MCF 10A (cell line): Measurements from ENCODE around the gene VASP. TPM values are rescaled to one million over a fixed set of nuclear protein-coding genes. Genes with fewer than 3 reads are reported as not detected.

Experiments
- BruUV-seq: library from RNA; stranded (reverse); fragments of 400-500 nt; replicated peaks from 2 replicates; lab custom pipeline; 2021; lab: Mats Ljungman, UMichigan
- CTCF ChIA-PET: fragments of 300-600 bp; sonication (Branson Sonifier 250); formaldehyde crosslinking; extraction: SDS; loops from one replicate; lab custom pipeline; 2021; ENCODE audit warnings: antibody characterized with exemption, inconsistent platforms; lab: Yijun Ruan, JAX
- POLR2A ChIA-PET: fragments of 300-600, 350-650 bp; sonication (Branson Sonifier 250); formaldehyde crosslinking; extraction: SDS; loops from one replicate; lab custom pipeline; 2020; ENCODE audit warnings: antibody characterized with exemption, inconsistent platforms; lab: Yijun Ruan, JAX
- DNase-seq: peaks from one replicate; pipeline ENCODE4 v3.0.0-alpha.2; 2018; ENCODE audit not compliant: unreplicated experiment
- H3K27ac Mint-ChIP-seq: one replicate; pipeline ENCODE4 v1.8.0; 2022; ENCODE audit warnings: mild to moderate bottlenecking, low read depth, mixed read lengths; ENCODE audit not compliant: unreplicated experiment
- H3K27me3 Mint-ChIP-seq: one replicate; pipeline ENCODE4 v1.8.0; 2022; ENCODE audit warnings: mixed read lengths; ENCODE audit not compliant: insufficient read depth, unreplicated experiment
- H3K36me3 Mint-ChIP-seq: one replicate; pipeline ENCODE4 v1.8.0; 2022; ENCODE audit warnings: mild to moderate bottlenecking, moderate library complexity, mixed read lengths; ENCODE audit not compliant: insufficient read depth, unreplicated experiment
- H3K4me1 Mint-ChIP-seq: one replicate; pipeline ENCODE4 v1.8.0; 2022; ENCODE audit warnings: mixed read lengths; ENCODE audit not compliant: insufficient read depth, unreplicated experiment
- H3K4me3 Mint-ChIP-seq: one replicate; pipeline ENCODE4 v1.8.0; 2022; ENCODE audit warnings: mild to moderate bottlenecking, moderate library complexity, mixed read lengths; ENCODE audit not compliant: unreplicated experiment
- H3K9me3 Mint-ChIP-seq: one replicate; pipeline ENCODE4 v1.8.0; 2022; ENCODE audit warnings: mixed read lengths; ENCODE audit not compliant: unreplicated experiment
- CTCF ChIP-seq: fragments of 200-600 bp; IDR thresholded peaks from one replicate; pipeline ENCODE4 v1.8.0; 2022; ENCODE audit warnings: antibody characterized with exemption, mild to moderate bottlenecking; ENCODE audit not compliant: unreplicated experiment
- intact Hi-C: fragments of 100-400 bp; cut with micrococcal nuclease; formaldehyde crosslinking; loops from 2 replicates; pipeline ENCODE4 v1.14.1; 2022
- total RNA-seq: library from RNA; stranded (reverse); gene quantifications from 2 replicates; pipeline ENCODE4 v1.2.3, GENCODE V29; 2022

VASP gene
- total RNA-seq, 1 experiment from 2014 or later, result 178 TPM

- peaks cover 13% of the 10 kb centered on the region for H3K4me1 Mint-ChIP-seq
- ChIA-PET POLR2A (interaction anchor here (1.8 to 2.3 kb wide), 2 partner anchors 10 to 40 kb away, joined by 6 to 7 read pairs; no protein-coding TSS in a partner anchor), CTCF (interaction anchor here (0.6 to 1.5 kb wide), 6 partner anchors 9 to 348 kb away, joined by 3 to 7 read pairs (median 3); partner anchors contain the start of gene TRAPPC6A)
- DNase-seq, result peak; percentile 82
- BruUV-seq, result TSS peak; percentile 73
- H3K27me3 Mint-ChIP-seq, result no peaks in the 10 kb centered on the region
- no peaks in the 10 kb centered on the region for H3K9me3 Mint-ChIP-seq
- H3K27ac Mint-ChIP-seq, result no peak overlapping the region
- peaks cover 66% of the 10 kb centered on the region for H3K36me3 Mint-ChIP-seq
- no peak for TF ChIP-seq CTCF
- intact Hi-C loops, result no loop called here
- no peak overlapping the region for H3K4me3 Mint-ChIP-seq
Measured at GRCh38 chr19:45526143-45526542, 18.9 kb downstream of the VASP start.

GRCh38 chr19:45526971-45527370 is 19.7 kb downstream of the VASP start:
- Mint-ChIP-seq H3K9me3 (no peaks in the 10 kb centered on the region), H3K4me3 (no peak overlapping the region), H3K27ac (no peak overlapping the region), H3K27me3 (no peaks in the 10 kb centered on the region), H3K4me1 (peaks cover 13% of the 10 kb centered on the region), H3K36me3 (peaks cover 63% of the 10 kb centered on the region)
- ChIA-PET CTCF (interaction anchor here (0.6 to 1.5 kb wide), 5 partner anchors 16 to 115 kb away, joined by 3 to 7 read pairs (median 3); no protein-coding TSS in a partner anchor), POLR2A (interaction anchor here (0.9 to 2.3 kb wide), 4 partner anchors 10 to 165 kb away, joined by 3 to 7 read pairs (median 6); partner anchors contain the start of genes PPP1R13L, QPCTL and SNRPD2)
- BruUV-seq, result no TSS peak
- DNase-seq, result no peak
- intact Hi-C loops, result no loop called here
- no peak for TF ChIP-seq CTCF

GRCh38 chr19:45527731-45528130 is 20.5 kb downstream of the VASP start:
- Mint-ChIP-seq H3K4me3 (peak overlapping the region; percentile 46), H3K27ac (no peak overlapping the region), H3K27me3 (no peaks in the 10 kb centered on the region), H3K9me3 (no peaks in the 10 kb centered on the region), H3K4me1 (peaks cover 13% of the 10 kb centered on the region), H3K36me3 (peaks cover 60% of the 10 kb centered on the region)
- POLR2A ChIA-PET, result interaction anchor here (0.9 to 1.4 kb wide), 4 partner anchors 13 to 164 kb away, joined by 3 to 6 read pairs (median 4); partner anchors contain the start of genes PPP1R13L, QPCTL and SNRPD2
- DNase-seq, result no peak
- intact Hi-C loops, result no loop called here
- BruUV-seq, result no TSS peak
- no peak for TF ChIP-seq CTCF
- CTCF ChIA-PET, result interaction anchor here (0.6 to 1.1 kb wide), 3 partner anchors 43 to 115 kb away, joined by 3 to 5 read pairs (median 4); no protein-coding TSS in a partner anchor

- intact Hi-C loops, result no loop called here
- peaks cover 13% of the 10 kb centered on the region for H3K4me1 Mint-ChIP-seq
- ChIA-PET POLR2A (interaction anchor here (1.0 to 2.2 kb wide), 6 partner anchors 13 to 164 kb away, joined by 3 to 6 read pairs (median 5); partner anchors contain the start of genes OPA3, QPCTL and SNRPD2), CTCF (interaction anchor here (0.6 to 1.1 kb wide), 2 partner anchors 79 to 114 kb away, joined by 3 to 4 read pairs; no protein-coding TSS in a partner anchor)
- no peak overlapping the region for H3K27ac Mint-ChIP-seq
- BruUV-seq, result no TSS peak
- DNase-seq, result peak; percentile 76
- H3K27me3 Mint-ChIP-seq, result no peaks in the 10 kb centered on the region
- peaks cover 55% of the 10 kb centered on the region for H3K36me3 Mint-ChIP-seq
- TF ChIP-seq CTCF, result no peak
- no peaks in the 10 kb centered on the region for H3K9me3 Mint-ChIP-seq
- peak overlapping the region; percentile 46 for H3K4me3 Mint-ChIP-seq
Measured at GRCh38 chr19:45528149-45528743, 21.0 kb downstream of the VASP start.
